NCI-H1105 treated with DMSO at 0.1 percent for 48 hours (cell line): ENCODE results near the gene PMEPA1.

Source experiments
- DNase-seq: peaks from one replicate; lab custom pipeline; 2025; lab: John Stamatoyannopoulos, UW

The PMEPA1 gene

GRCh38 chr20:57677584-57677982 lies 32.2 kb downstream of the PMEPA1 start:
- DNase-seq: peak; percentile 18

DNA sequence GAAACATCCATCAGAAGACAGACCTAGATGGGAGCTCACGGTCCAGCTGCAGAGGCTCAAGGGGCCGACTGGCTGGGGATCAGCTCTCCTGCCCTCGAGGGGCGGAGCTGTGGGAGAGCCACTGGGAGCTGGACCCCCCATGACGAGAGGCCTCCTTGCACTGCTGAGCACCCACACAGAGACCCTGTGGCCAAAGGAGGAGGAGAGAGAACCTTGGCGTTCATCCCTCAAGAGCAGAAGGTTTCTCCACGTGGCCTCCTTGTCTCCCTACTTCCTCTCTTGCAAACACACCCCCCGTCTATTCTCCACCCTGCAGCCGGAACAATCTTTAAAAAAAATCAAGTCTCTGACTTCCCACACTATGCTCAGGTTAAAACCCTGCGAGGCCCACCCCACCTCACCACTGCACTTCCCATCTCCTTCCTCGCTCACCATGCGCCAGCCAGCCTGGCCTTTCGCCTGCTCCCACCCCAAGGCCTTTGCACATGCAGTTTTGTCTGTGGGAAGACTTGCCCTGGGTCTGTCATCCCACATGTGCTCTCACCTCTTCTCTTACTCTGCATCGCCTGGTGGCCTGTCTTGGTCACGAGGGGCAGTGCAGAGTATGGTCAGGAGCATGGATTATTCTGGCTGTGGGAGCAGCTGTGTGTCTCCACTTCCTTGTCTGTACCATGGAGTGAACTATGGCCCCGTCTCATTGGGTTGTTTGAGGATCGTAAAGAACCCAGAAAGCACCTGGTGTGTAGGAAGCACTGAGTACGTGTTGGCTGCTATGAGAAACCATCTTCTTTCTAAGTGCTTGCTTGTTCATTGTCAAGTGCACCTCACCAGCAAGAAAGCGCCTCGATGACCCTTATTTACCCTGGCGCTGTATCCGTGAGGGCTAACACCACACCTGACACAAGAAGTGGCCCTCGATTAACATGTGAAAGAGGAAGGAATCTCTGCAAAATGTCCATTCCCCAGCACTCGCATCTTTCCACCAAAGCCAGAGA lies 32.9 kb downstream of the PMEPA1 start:
- DNase-seq: peak; percentile 40

DNA sequence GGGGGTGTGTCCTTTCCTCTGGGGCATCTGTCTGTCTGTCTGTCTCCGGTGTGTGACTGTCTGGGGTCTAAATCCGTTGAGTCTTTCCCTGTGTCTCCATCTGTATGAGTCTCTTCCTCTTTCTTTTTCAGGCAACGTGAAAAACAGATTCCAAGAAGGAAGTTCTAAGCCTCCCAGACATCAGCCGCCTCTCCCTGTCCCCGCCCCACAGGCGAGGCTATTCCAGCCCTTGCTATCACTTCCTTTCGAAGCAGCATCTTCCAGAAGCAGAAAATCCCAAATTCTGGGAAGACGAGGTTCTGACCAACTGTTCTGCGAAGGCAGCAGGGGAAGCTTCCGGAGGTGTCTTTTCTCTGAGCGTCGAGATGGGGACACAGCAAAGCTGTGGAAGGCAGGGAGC lies 34.0 kb downstream of the PMEPA1 start:
- DNase-seq: no peak

DNA sequence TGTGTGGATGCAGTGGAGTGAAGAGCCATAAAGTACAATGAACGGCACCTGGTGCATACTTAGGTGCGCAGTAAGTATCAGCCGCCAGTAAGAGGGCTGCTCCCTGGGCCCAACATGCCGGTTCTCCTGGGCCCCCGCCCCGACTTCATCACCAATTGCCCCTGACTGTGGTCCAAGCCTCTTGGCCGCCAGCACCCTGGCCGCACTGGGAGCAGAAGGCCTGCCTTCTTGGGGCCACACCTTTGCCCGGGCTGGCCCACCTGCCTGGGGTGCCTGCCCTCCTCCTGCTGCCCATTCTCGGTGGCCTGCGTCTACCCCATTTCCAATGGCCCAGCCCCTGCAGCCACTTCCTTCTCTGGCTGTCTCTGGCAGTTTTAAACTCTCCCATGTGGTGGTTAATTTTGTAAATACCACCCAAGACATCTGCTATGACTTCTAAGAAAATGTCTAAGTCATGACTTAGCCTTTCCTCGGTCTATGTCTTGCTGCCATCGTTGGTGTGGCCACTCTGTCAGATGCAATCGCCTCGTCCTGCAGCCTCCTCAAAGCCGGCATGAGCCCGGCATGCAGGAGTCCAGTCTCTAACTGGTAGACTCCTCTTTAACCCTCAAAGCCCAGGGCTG lies 36.8 kb downstream of the PMEPA1 start:
- DNase-seq: no peak

DNA sequence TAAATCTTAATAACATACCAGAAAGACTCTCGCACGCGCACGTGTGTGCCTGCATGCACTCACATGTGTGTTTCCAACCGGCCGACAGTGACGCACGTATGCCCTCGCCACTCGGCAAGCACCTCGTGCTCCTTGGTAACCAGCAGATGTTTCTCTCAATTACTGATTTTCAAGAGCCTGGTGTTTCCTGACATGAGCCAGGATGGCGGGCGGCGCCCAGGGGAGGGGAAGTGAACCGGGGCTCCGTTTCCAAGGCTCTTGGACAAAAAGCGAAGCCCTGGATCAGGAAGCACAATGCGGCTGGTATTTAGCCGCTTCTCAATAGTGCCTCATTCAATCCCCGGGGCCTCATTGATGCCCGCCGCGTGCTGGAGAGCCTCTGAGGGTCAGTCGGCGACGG lies 37.7 kb downstream of the PMEPA1 start:
- DNase-seq: peak; percentile 92

GRCh38 chr20:57671662-57672061 lies 38.2 kb downstream of the PMEPA1 start:
- no peak for DNase-seq

GRCh38 chr20:57671072-57671391 lies 38.8 kb downstream of the PMEPA1 start:
- no peak for DNase-seq

DNA sequence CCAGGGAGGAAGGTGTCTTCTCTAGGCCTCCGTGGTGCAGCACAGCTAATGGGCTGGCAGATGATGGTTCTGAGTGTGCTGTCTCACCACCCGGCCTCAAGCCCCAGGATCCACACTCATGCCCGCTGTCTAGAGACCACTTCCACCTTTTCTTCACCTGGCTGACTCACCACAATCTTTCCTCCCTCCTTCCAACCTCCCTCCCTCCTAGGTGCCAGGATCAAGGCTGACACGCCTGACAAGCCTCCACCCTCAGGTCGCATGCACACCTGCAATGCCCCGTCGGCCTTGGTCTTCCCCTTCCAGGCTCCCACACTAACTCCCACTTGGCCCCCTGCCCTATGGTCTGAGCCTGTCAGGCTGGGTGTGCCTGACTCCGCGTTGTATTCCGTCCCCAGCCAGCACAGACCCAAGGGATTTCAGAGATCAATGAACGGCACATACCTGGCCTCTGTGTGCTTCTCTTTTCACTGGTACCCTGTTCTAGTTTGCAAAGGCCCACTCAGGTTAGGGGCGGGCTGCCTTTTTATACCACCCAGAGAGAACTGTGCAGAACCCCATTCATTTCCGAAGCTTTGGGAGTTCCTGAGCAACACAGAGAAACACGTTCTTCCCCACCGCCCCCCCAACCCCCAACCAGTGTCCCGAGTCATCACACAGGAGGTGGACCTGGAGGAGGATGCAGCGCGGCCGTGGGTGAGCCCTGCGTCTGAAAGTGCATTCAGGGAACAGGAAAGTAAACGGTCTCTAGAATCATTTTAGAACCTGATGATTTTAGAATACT lies 39.3 kb downstream of the PMEPA1 start:
- DNase-seq: no peak

DNA sequence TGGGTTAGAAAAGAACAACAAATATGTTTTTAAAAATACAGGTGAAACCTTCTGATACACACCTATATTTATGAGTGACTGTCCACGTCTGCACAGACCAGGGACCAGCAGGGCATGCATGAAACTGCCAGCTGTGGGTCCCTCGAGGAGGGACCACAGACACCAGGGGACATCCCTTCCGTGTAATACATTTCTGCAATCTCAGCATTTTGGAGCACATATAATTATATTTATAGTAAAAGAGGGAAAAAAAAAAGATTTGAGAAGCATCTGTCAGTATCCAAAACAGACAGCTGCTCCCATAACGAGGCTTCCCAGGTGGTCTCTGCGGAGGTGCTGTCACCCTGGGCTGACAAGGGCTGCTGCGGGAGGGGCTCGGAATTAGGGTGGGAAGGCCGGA lies 40.2 kb downstream of the PMEPA1 start:
- no peak for DNase-seq

- DNase-seq: no peak
Observed at GRCh38 chr20:57667924-57668782, 41.7 kb downstream of the PMEPA1 start.

DNA sequence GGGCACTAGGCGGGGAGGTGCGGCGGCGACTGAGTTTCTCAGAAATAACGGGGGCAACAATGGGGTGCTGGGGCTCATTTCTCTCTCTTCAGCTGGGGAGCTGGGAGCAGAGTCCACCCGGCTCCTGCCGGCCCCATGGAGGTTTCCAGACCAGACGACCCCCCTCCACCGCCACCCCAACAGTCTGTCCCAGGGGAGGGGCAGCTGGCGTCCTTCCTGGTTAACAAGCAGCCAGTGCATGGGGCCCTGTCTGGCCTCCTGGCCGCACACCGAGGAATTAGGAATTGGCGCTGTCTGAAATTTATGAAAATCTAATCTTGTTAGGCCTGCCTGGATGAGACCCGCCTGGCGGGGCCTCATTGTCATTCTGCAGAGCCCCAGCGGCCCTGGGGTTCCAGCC lies 42.4 kb downstream of the PMEPA1 start:
- no peak for DNase-seq

- DNase-seq: no peak
Observed at GRCh38 chr20:57666834-57667157, 43.0 kb downstream of the PMEPA1 start.

DNA sequence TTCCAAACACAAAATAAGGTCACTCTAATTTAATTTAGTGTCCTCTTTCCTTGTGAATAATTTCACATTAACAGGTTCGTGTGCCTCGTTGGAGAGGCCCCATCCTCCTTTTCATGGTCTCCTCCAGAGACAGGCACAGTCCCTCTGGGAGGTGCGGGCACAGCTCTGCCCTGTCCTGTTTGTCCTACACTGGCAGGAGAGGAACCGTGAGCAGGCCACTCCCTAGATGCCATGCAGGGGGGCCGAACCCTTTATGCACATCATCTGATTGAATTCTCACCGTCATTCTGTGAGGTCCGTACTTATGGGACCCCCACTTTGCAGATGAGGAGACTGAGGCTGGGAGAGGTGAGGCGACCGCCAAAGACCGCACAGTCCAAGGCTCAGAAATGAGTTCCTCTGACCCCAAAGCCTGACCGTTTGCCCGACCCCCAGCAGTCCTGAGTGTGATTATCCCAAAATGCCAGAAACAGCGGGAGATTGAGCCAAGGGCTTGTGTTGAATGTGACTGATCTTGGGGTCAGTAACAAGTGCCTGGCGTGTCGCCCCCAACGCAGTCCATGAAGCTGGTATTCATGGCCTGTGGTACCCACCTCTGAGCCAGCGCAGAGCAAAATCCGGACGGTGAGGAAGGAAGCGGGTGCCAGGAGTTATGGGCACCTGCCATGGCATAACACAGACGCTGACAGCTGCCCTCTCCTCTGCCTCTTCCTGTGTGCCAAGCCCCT lies 43.5 kb downstream of the PMEPA1 start:
- DNase-seq: no peak

- DNase-seq: no peak
Observed at GRCh38 chr20:57665589-57665971, 44.2 kb downstream of the PMEPA1 start.

DNA sequence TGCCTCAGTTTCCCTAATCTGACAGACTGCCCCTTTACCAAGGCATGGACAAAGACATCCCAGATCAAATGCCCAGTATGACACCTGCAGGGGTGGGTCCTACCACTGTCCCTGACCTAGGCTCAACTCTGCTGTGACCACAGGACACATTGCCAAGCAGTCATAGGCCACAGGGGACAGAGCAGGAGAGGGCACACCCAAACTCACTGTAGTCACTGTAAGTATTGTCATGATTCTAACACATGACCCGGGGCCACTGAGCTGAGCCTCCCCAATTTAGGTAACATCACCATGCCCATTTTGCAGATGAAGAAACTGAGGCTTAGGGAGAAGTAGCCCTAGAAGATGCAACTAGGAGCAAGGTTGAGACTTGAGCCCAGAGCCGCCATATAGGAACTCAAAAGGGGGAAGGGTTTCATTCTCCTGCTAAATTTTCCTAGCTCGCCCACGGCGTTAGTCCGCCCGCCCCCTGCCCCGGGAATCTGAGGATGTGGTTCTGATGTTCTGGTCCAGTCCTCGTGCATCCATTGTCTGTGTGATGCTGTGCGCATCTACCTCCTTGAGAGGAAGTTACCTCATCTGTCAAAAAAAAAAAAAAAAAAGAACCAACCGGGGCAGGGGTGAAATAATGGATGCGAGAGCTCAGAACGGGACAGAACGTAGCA lies 44.8 kb downstream of the PMEPA1 start:
- no peak for DNase-seq

DNA sequence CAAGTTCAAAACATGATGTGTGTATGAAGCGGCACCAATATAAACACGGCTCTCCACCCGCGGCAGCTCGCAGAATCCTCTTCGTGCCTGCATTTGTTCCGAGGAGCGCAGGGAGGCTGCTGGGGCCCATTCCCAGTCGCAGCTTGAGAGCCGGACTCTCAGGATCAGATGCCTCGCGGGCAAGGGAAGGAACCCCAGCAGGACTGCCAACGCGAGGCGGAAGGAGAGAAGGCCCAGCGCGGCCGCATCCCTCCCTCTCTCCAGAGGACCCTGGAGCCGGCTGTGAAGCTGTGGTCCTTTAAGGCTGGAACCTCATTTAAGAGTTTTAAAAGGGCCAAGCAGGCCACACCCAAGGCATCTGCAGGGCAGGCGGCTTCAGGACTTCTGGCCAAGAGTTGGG lies 45.3 kb downstream of the PMEPA1 start:
- DNase-seq: no peak

- no peak for DNase-seq
Observed at GRCh38 chr20:57663681-57664451, 45.9 kb downstream of the PMEPA1 start.

- no peak for DNase-seq
Observed at GRCh38 chr20:57663241-57663640, 46.6 kb downstream of the PMEPA1 start.

GRCh38 chr20:57662456-57663240 lies 47.2 kb downstream of the PMEPA1 start:
- no peak for DNase-seq
